Adrenal gland (tissue), 5 donors: ENCODE measurements around the gene KIAA0513.

Source experiments
- POLR2A ChIP-seq, 2 donors: fragments of 450-650 bp; IDR thresholded peaks; one replicate each; pipeline ENCODE4 v1.6.1; 2017; ENCODE audit warnings: antibody characterized with exemption in 2 of 2, mild to moderate bottlenecking in 2 of 2, moderate library complexity in 1 of 2
- TF ChIP-seq, protein P1 (sequence below), 6 experiments: fragments of 450-650 bp in 4 of 6; fragments of 200-600 bp in 2 of 6; sonication (generic) in 1 of 6; IDR thresholded peaks; 1 replicate in 5 of 6; 2 replicates in 1 of 6; pipeline versions ENCODE4 v1.5.1 to v1.8.0; 2016 to 2021; ENCODE audit warnings: antibody characterized with exemption in 6 of 6, mild to moderate bottlenecking in 2 of 6, moderate library complexity in 1 of 6
- donor health status: DM: no; HTN: no; CAD: no.

DNA sequence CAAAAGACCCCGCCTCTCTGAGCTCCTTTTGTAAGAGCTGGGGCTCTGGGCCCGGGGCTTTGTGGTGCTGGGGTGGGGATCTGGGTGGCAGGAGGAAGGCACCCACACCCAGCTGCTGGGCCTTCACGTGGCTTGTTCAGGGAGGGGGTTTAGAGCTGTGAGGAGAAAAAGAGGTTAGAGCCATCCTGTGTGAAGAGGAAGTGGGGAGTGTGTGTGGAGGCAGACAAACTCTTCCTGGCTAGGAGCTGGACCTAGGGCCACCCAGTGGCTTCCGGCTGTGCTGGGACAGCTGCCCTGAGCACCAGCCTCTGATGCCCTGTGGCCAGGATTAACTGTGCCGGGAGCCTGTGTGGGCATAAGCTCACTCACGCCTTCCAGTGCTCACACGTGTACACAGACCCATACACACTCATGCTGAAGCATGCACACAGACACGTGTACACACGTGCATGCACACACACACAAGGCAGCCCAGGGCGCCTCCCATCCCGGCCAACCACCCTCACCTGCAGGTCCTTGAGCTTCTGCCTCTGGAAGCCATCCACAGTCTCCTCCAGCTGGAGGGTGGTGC is 77.3 kb downstream of the KIAA0513 start:
- TF ChIP-seq, protein P1, sequence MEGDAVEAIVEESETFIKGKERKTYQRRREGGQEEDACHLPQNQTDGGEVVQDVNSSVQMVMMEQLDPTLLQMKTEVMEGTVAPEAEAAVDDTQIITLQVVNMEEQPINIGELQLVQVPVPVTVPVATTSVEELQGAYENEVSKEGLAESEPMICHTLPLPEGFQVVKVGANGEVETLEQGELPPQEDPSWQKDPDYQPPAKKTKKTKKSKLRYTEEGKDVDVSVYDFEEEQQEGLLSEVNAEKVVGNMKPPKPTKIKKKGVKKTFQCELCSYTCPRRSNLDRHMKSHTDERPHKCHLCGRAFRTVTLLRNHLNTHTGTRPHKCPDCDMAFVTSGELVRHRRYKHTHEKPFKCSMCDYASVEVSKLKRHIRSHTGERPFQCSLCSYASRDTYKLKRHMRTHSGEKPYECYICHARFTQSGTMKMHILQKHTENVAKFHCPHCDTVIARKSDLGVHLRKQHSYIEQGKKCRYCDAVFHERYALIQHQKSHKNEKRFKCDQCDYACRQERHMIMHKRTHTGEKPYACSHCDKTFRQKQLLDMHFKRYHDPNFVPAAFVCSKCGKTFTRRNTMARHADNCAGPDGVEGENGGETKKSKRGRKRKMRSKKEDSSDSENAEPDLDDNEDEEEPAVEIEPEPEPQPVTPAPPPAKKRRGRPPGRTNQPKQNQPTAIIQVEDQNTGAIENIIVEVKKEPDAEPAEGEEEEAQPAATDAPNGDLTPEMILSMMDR (IDR thresholded peaks at IDR 0.05), result no peak
- TF ChIP-seq POLR2A (IDR thresholded peaks at IDR 0.05), result no peak
